ENCODE data around the gene LRPPRC. TPM values are rescaled to one million over a fixed set of nuclear protein-coding genes. Genes with fewer than 3 reads are reported as not detected.

LRPPRC gene
- total RNA-seq, 1 donor from 2014 or later = 153 TPM

Other genes with a start within 250 kb of the LRPPRC start
- gene DYNC2LI1, start 221.9 kb downstream of the LRPPRC start, total RNA-seq = 39.6 and 72.6 TPM in 2 replicates
- not detected in 2 replicates for gene ABCG5, start 157.2 kb downstream of the LRPPRC start, total RNA-seq
- not detected in 2 replicates for gene ABCG8, start 157.0 kb downstream of the LRPPRC start, total RNA-seq
- 38.0 and 78.3 TPM in 2 replicates for gene PPM1B, start 172.9 kb upstream of the LRPPRC start, total RNA-seq

All from renal cortical epithelial cell (primary cell).